HL-60/S4 treated with phorbol 12-myristate 13-acetate at 8.2 ng/mL for 4 days and 3 days (cell line): ENCODE data around the gene SCAPER.
"Not testable (repeated sequence)": the region's sequence is repeated elsewhere in the genome, so short reads cannot be mapped to it uniquely, and the experiment has no call there.

Experiments used
- in situ Hi-C: fragments of 300-500 bp; cut with MboI; formaldehyde crosslinking; loops from 2 replicates; pipeline ENCODE4 v1.15.0; 2022; ENCODE audit warnings: low sequenced_read_pairs

SCAPER gene

GRCh38 chr15:76584868-76585575 is 320.1 kb downstream of the SCAPER start:
- in situ Hi-C loops: no loop called here

GRCh38 chr15:76582550-76582949 is 322.6 kb downstream of the SCAPER start:
- in situ Hi-C loops: no loop called here

- in situ Hi-C loops: no loop called here
These were observed 327.1 kb downstream of the SCAPER start for GRCh38 chr15:76577879-76578512.

- in situ Hi-C loops: no loop called here
These were observed 328.4 kb downstream of the SCAPER start for GRCh38 chr15:76576523-76577279.

GRCh38 chr15:76575679-76576078 is 329.5 kb downstream of the SCAPER start:
- in situ Hi-C loops: no loop called here

GRCh38 chr15:76575274-76575673 is 329.9 kb downstream of the SCAPER start:
- in situ Hi-C loops: no loop called here

GRCh38 chr15:76572983-76573314 is 332.2 kb downstream of the SCAPER start:
- in situ Hi-C loops: no loop called here

GRCh38 chr15:76566276-76566675 is 338.9 kb downstream of the SCAPER start:
- in situ Hi-C loops: no loop called here

- in situ Hi-C loops: no loop called here
These were observed 339.8 kb downstream of the SCAPER start for GRCh38 chr15:76565366-76565765.

- in situ Hi-C loops: no loop called here
These were observed 349.9 kb downstream of the SCAPER start for GRCh38 chr15:76555247-76555646.

GRCh38 chr15:76553564-76553963 is 351.6 kb downstream of the SCAPER start:
- in situ Hi-C loops: no loop called here

- in situ Hi-C loops: no loop called here
These were observed 352.0 kb downstream of the SCAPER start for GRCh38 chr15:76553102-76553501.

GRCh38 chr15:76546805-76547204 is 358.3 kb downstream of the SCAPER start:
- in situ Hi-C loops: no loop called here

- in situ Hi-C loops: no loop called here
These were observed 371.1 kb downstream of the SCAPER start for GRCh38 chr15:76533995-76534394.

- in situ Hi-C loops: no loop called here
These were observed 371.9 kb downstream of the SCAPER start for GRCh38 chr15:76533060-76533820.

GRCh38 chr15:76529911-76530310 is 375.2 kb downstream of the SCAPER start:
- in situ Hi-C loops: no loop called here

- in situ Hi-C loops: no loop called here
These were observed 379.0 kb downstream of the SCAPER start for GRCh38 chr15:76526111-76526510.

GRCh38 chr15:76517910-76518309 is 387.2 kb downstream of the SCAPER start:
- in situ Hi-C loops: no loop called here

GRCh38 chr15:76514282-76514681 is 390.9 kb downstream of the SCAPER start:
- in situ Hi-C loops: no loop called here

GRCh38 chr15:76512971-76513370 is 392.2 kb downstream of the SCAPER start:
- in situ Hi-C loops: no loop called here

GRCh38 chr15:76510663-76511062 is 394.5 kb downstream of the SCAPER start:
- in situ Hi-C loops: not testable (repeated sequence)
